ENCODE data around the gene SLC19A2.
A peak's percentile ranks its signal among the peaks of the same experiment; 100 is the strongest.

SLC19A2 gene

GRCh38 chr1:169474302-169474995 is 11.3 kb downstream of the SLC19A2 start:
- DNase-seq: peak in 1 of 2 experiments; percentile 28

GRCh38 chr1:169473347-169473746 is 12.4 kb downstream of the SLC19A2 start:
- DNase-seq: no peak

- no peak for DNase-seq
These were observed 13.0 kb downstream of the SLC19A2 start for GRCh38 chr1:169472738-169473137.

- DNase-seq: no peak
These were observed 16.8 kb downstream of the SLC19A2 start for GRCh38 chr1:169468982-169469381.

GRCh38 chr1:169466259-169467230 is 19.2 kb downstream of the SLC19A2 start:
- DNase-seq: peak in 1 of 2 experiments; percentile 33

- no peak for DNase-seq
These were observed 20.5 kb downstream of the SLC19A2 start for GRCh38 chr1:169465281-169465680.

GRCh38 chr1:169462385-169462784 is 23.4 kb downstream of the SLC19A2 start:
- no peak for DNase-seq

GRCh38 chr1:169461390-169462000 is 24.2 kb downstream of the SLC19A2 start:
- DNase-seq: no peak

GRCh38 chr1:169460191-169460833 is 25.4 kb downstream of the SLC19A2 start:
- DNase-seq: no peak

GRCh38 chr1:169457443-169457842 is 28.3 kb downstream of the SLC19A2 start:
- no peak for DNase-seq

- DNase-seq: no peak
These were observed 29.7 kb downstream of the SLC19A2 start for GRCh38 chr1:169456029-169456428.

- DNase-seq: no peak
These were observed 32.8 kb downstream of the SLC19A2 start for GRCh38 chr1:169452921-169453320.

- DNase-seq: no peak
These were observed 34.4 kb downstream of the SLC19A2 start for GRCh38 chr1:169451218-169451824.

- no peak for DNase-seq
These were observed 41.8 kb downstream of the SLC19A2 start for GRCh38 chr1:169443923-169444322.

- DNase-seq: no peak
These were observed 58.6 kb downstream of the SLC19A2 start, which contains the start of gene CCDC181 for GRCh38 chr1:169427081-169427641. CCDC181 (minus strand) TSS chr1:169427474; CDS start chr1:169424927, 2,547 bp downstream.

- DNase-seq: no peak
These were observed 59.5 kb downstream of the SLC19A2 start for GRCh38 chr1:169426174-169426705.

GRCh38 chr1:169421309-169421708 is 64.4 kb downstream of the SLC19A2 start:
- DNase-seq: no peak

- no peak for DNase-seq
These were observed 70.8 kb downstream of the SLC19A2 start for GRCh38 chr1:169414952-169415351.
